K562 (cell line): ENCODE measurements around the gene LUM. TPM values are rescaled to one million over a fixed set of nuclear protein-coding genes. Genes with fewer than 3 reads are reported as not detected.

Experiments used
- ATAC-seq: fragments of 200-7000 bp; cut with Tn5 transposase; 3 replicates; pipeline ENCODE4 v1.9.1; 2020; ENCODE audit warnings: moderate library complexity
- BruUV-seq: library from RNA; stranded (reverse); fragments of 400-500 nt; replicated peaks from 2 replicates; lab custom pipeline; 2021; lab: Mats Ljungman, UMichigan
- CTCF ChIA-PET: fragments of 300-600 bp; formaldehyde crosslinking; extraction: SDS; loops from one replicate; lab custom pipeline; 2021; ENCODE audit warnings: low intra/inter-chr PET ratio; lab: Yijun Ruan, JAX
- POLR2A ChIA-PET: fragments of 300-600, 350-650 bp; sonication (Branson Sonifier 250); formaldehyde crosslinking; extraction: SDS; loops from one replicate; lab custom pipeline; 2021; ENCODE audit warnings: antibody characterized with exemption, inconsistent platforms; lab: Yijun Ruan, JAX
- DNase-seq, 4 experiments: peaks; one replicate each; pipeline versions ENCODE4 v3.0.0 to v3.0.0-alpha.2; 2011 to 2018; ENCODE audit warnings: low spot score in 3 of 4, mixed read lengths in 3 of 4; ENCODE audit errors: extremely low read depth in 1 of 4
- FAIRE-seq: peaks from 2 replicates; lab custom pipeline; 2011; peaks lifted over from hg19 to GRCh38; lab: Jason Lieb, UNC
- H2AFZ ChIP-seq: 2 replicates; pipeline ENCODE4 v1.6.0; 2011; ENCODE audit warnings: low read depth, low read length, control low read depth, inconsistent platforms
- H3K27ac ChIP-seq: fragments of 200-600 bp; 3 replicates; pipeline ENCODE4 v1.8.0; 2011; ENCODE audit warnings: low read depth, mild to moderate bottlenecking, control low read depth, inconsistent platforms, low read length, moderate library complexity, mixed read lengths; ENCODE audit errors: extremely low read depth
- H3K27me3 ChIP-seq, 2 experiments: fragments of 300-600 bp in 1 of 2; 2 replicates in 1 of 2; 3 replicates in 1 of 2; pipeline versions ENCODE4 v1.6.0 to v1.8.0; 2011; ENCODE audit warnings: inconsistent platforms in 2 of 2, low read length in 2 of 2, mild to moderate bottlenecking in 1 of 2, mixed read lengths in 1 of 2, moderate library complexity in 1 of 2; ENCODE audit not compliant: control insufficient read depth in 2 of 2, insufficient read depth in 2 of 2
- H3K36me3 ChIP-seq: fragments of 300-600 bp; 3 replicates; pipeline ENCODE4 v1.8.0; 2011; ENCODE audit warnings: mild to moderate bottlenecking, low read length, inconsistent platforms; ENCODE audit not compliant: control insufficient read depth, insufficient read depth
- H3K4me1 ChIP-seq, 2 experiments: fragments of 200-600 bp in 1 of 2; replicated peaks in 1 of 2; 2 replicates in 1 of 2; 3 replicates in 1 of 2; pipeline versions ENCODE4 v1.5.1 to v1.8.0; 2011; ENCODE audit warnings: inconsistent platforms in 2 of 2, low read length in 2 of 2, mild to moderate bottlenecking in 1 of 2, mixed read lengths in 1 of 2, moderate library complexity in 1 of 2; ENCODE audit not compliant: control insufficient read depth in 2 of 2, insufficient read depth in 2 of 2
- H3K4me2 ChIP-seq: 2 replicates; pipeline ENCODE4 v1.6.1; 2011; ENCODE audit warnings: low read length, control low read depth, inconsistent platforms, mixed read lengths; ENCODE audit not compliant: insufficient read depth
- H3K4me3 ChIP-seq: fragments of 200-600 bp; sonication (generic), shearing (Covaris generic); 2 replicates; pipeline ENCODE4 v1.5.1; 2016; ENCODE audit warnings: control low read depth, inconsistent platforms
- H3K79me2 ChIP-seq: fragments of 200-600 bp; 3 replicates; pipeline ENCODE4 v1.8.0; 2011; ENCODE audit warnings: low read length, inconsistent platforms; ENCODE audit not compliant: control insufficient read depth, insufficient read depth
- H3K9ac ChIP-seq, 2 experiments: 2 replicates each; pipeline versions ENCODE4 v1.6.0 to v1.6.1; 2011; ENCODE audit warnings: low read depth in 2 of 2, low read length in 2 of 2, control low read depth in 1 of 2, inconsistent platforms in 1 of 2, mild to moderate bottlenecking in 1 of 2, mixed read lengths in 1 of 2; ENCODE audit not compliant: insufficient read depth in 1 of 2
- H3K9me1 ChIP-seq: one replicate; pipeline ENCODE4 v1.6.0; 2011; ENCODE audit warnings: inconsistent platforms, mild to moderate bottlenecking, low read length, moderate library complexity; ENCODE audit not compliant: control insufficient read depth, insufficient read depth
- H3K9me3 ChIP-seq: replicated peaks from 2 replicates; pipeline ENCODE4 v1.5.1; 2011; ENCODE audit warnings: low read depth, low read length, inconsistent platforms; ENCODE audit not compliant: control insufficient read depth, insufficient read depth
- H4K20me1 ChIP-seq: replicated peaks from 2 replicates; pipeline ENCODE4 v1.6.1; 2011; ENCODE audit warnings: low read length, inconsistent platforms, mixed read lengths; ENCODE audit not compliant: control insufficient read depth, insufficient read depth
- CAMTA2 ChIP-seq: fragments of 250-450 bp; sonication (Bioruptor Pico); conservative IDR thresholded peaks from 2 replicates; pipeline ENCODE4 v1.5.1; 2022
- HLTF ChIP-seq: fragments of 450-650 bp; IDR thresholded peaks from 2 replicates; pipeline ENCODE4 v1.6.1; 2016
- ILK ChIP-seq: fragments of 450-650 bp; IDR thresholded peaks from 2 replicates; pipeline ENCODE4 v1.6.1; 2016; ENCODE audit warnings: missing genetic modification characterization, low read depth, mild to moderate bottlenecking, missing compliant biosample characterization, moderate library complexity, borderline replicate concordance
- JUN ChIP-seq, 2 experiments: sonication (generic) in 1 of 2; formaldehyde crosslinking in 1 of 2; IDR thresholded peaks; 2 replicates each; pipeline versions ENCODE4 v1.6.1 to v1.8.0; 2012 to 2022; ENCODE audit warnings: borderline replicate concordance in 2 of 2, mild to moderate bottlenecking in 2 of 2, improper control_type of control experiment in 1 of 2, low read depth in 1 of 2, low read length in 1 of 2, missing genetic modification reagents in 1 of 2
- KAT7 ChIP-seq: sonication (generic); formaldehyde crosslinking; IDR thresholded peaks from 2 replicates; pipeline ENCODE4 v1.8.0; 2022; ENCODE audit warnings: missing genetic modification reagents, mild to moderate bottlenecking, borderline replicate concordance
- KDM4B ChIP-seq, 2 experiments: fragments of 450-650 bp in 1 of 2; sonication (generic) in 1 of 2; IDR thresholded peaks; 2 replicates each; pipeline ENCODE4 v1.6.1; 2016 to 2017; ENCODE audit warnings: borderline replicate concordance in 2 of 2, antibody characterized with exemption in 1 of 2, low read depth in 1 of 2, mild to moderate bottlenecking in 1 of 2
- PTRF ChIP-seq: fragments of 450-650 bp; IDR thresholded peaks from 2 replicates; pipeline ENCODE4 v1.6.1; 2016; ENCODE audit warnings: mild to moderate bottlenecking, missing genetic modification characterization, missing compliant biosample characterization
- RBFOX2 ChIP-seq: fragments of 200-400 bp; formaldehyde crosslinking; IDR thresholded peaks from 2 replicates; pipeline ENCODE4 v1.6.1; 2017; ENCODE audit warnings: low read depth, mild to moderate bottlenecking, low read length, moderate library complexity
- RCOR1 ChIP-seq, 2 experiments: IDR thresholded peaks; 2 replicates each; pipeline ENCODE4 v1.6.1; 2012; ENCODE audit warnings: low read depth in 2 of 2, low read length in 2 of 2, borderline replicate concordance in 1 of 2, improper control_type of control experiment in 1 of 2
- SNIP1 ChIP-seq: fragments of 450-650 bp; IDR thresholded peaks from 2 replicates; pipeline ENCODE4 v1.7.1; 2017; ENCODE audit warnings: low read depth, mild to moderate bottlenecking
- SOX6 ChIP-seq: fragments of 450-650 bp; IDR thresholded peaks from 2 replicates; pipeline ENCODE4 v1.6.1; 2014; ENCODE audit warnings: mild to moderate bottlenecking
- TEAD2 ChIP-seq: fragments of 450-650 bp; IDR thresholded peaks from 2 replicates; pipeline ENCODE4 v1.6.1; 2016; ENCODE audit warnings: missing genetic modification characterization, control low read depth, missing compliant biosample characterization
- U2AF1 ChIP-seq: fragments of 200-400 bp; formaldehyde crosslinking; optimal IDR thresholded peaks from 2 replicates; pipeline ENCODE3; 2017; ENCODE audit warnings: mild to moderate bottlenecking, low read depth, low read length, moderate library complexity
- ZNF140 ChIP-seq: fragments of 250-450 bp; sonication (Bioruptor Pico); IDR thresholded peaks from 2 replicates; pipeline ENCODE4 v1.8.0; 2021; ENCODE audit warnings: moderate library complexity, mild to moderate bottlenecking, inconsistent platforms
- ZNF561 ChIP-seq: fragments of 450-650 bp; formaldehyde crosslinking; conservative IDR thresholded peaks from 2 replicates; pipeline ENCODE4 v1.4.0; 2020; ENCODE audit warnings: mild to moderate bottlenecking, moderate library complexity
- WGBS: fragments of 100-300 bp; shearing (Covaris generic); methylation state at CpG from one replicate; pipeline ENCODE4 v1.1.6; 2016; ENCODE audit warnings: low coverage, mixed read lengths; ENCODE audit not compliant: insufficient coverage; ENCODE audit errors: missing lambda C conversion rate; 5-methylcytosine and 5-hydroxymethylcytosine counted together
- in situ Hi-C: fragments of 300-500 bp; cut with MboI; formaldehyde crosslinking; loops from 4 replicates; pipeline ENCODE4 v1.15.0; 2018; ENCODE audit warnings: inconsistent platforms, mixed read lengths
- intact Hi-C: fragments of 100-400 bp; cut with micrococcal nuclease; formaldehyde crosslinking; loops from 2 replicates; pipeline ENCODE4 v1.14.2; 2022
- polyA plus RNA-seq, 8 experiments: library from polyadenylated mRNA; depleted of rRNA in 4 of 8; stranded (reverse) in 5 of 8; unstranded in 3 of 8; fragments of >200 nt; fragmentation: Nextera tagmentation in 2 of 8; fragmentation: Illumina TruSeq in 1 of 8; extraction: Ambion mirVana in 2 of 8; extraction: Trizol in 1 of 8; gene quantifications; 2 replicates each; pipeline versions ENCODE4 v1.2.1 to v1.2.3, GENCODE V29; 2011 to 2014; ENCODE audit warnings: inconsistent platforms in 1 of 8, missing spikeins in 1 of 8
- total RNA-seq, 7 experiments: library from RNA; depleted of rRNA in 6 of 7; stranded (reverse); fragments of >200 nt in 6 of 7; fragmentation: Illumina TruSeq in 2 of 7; extraction: Trizol in 2 of 7; gene quantifications; 2 replicates each; pipeline versions ENCODE4 v1.2.1 to v1.2.3, GENCODE V29; 2011 to 2021; ENCODE audit warnings: low replicate concordance in 1 of 7
- TF ChIP-seq, protein P1 (sequence below): fragments of 450-650 bp; formaldehyde crosslinking; IDR thresholded peaks from 2 replicates; pipeline ENCODE4 v1.4.0; 2022; ENCODE audit warnings: mild to moderate bottlenecking, moderate library complexity
- TF ChIP-seq, protein P2 (sequence below), 2 experiments: fragments of 450-650 bp; conservative IDR thresholded peaks; 2 replicates each; pipeline ENCODE4 v1.6.1; 2017; ENCODE audit warnings: mild to moderate bottlenecking in 2 of 2, moderate library complexity in 2 of 2
- TF ChIP-seq, protein P3 (sequence below): sonication (generic); formaldehyde crosslinking; IDR thresholded peaks from 2 replicates; pipeline ENCODE4 v1.8.0; 2022; ENCODE audit warnings: missing genetic modification reagents, mild to moderate bottlenecking, borderline replicate concordance

The LUM gene
- total and polyA plus RNA-seq, 9 of the 15 experiments (the other 6 are each of a cell fraction or from before 2014, with no cell fraction given) = 0.40 TPM; not detected in 8

DNA sequence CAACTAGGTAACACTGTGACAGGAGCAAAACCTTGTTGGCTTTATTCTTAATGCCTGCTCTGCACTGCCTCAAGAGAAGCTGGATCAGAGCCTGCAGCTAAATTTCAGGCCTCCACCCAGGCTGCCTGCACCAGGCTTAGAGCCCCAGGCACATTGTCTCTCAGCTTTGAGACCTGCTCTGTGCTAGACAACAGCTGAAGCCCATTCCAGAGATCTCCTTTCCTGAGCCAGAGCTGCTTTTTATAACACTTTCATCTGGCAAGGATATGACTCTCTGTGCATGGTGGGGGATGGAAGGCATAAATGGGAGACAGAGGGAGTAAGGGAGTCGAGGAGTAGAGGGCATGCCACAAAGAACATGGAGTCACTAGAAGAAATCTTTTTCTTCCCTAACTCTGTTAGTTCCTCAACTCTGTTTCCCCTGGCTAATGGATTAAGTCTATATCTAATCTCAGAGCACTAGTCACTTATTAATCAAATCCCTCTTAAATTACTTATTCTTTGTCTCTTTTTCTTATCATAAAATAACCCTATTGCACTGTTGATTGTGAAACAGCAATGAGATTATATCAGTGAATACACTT lies 27.1 kb upstream of the LUM start:
- DNase-seq (no peak), ATAC-seq (no peak), FAIRE-seq (no peak)
- H3K4me2 ChIP-seq = no peak overlapping the region
- POLR2A ChIA-PET = no interaction called here
- TF ChIP-seq, protein P1, sequence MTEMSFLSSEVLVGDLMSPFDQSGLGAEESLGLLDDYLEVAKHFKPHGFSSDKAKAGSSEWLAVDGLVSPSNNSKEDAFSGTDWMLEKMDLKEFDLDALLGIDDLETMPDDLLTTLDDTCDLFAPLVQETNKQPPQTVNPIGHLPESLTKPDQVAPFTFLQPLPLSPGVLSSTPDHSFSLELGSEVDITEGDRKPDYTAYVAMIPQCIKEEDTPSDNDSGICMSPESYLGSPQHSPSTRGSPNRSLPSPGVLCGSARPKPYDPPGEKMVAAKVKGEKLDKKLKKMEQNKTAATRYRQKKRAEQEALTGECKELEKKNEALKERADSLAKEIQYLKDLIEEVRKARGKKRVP (CRISPR knock-in tag) = no peak
- TF ChIP-seq ILK (tag) (no peak), RBFOX2 (no peak), CAMTA2 (no peak), SNIP1 (no peak), PTRF (tag) (no peak), KAT7 (CRISPR knock-in tag) (no peak), KDM4B (IDR thresholded peaks at IDR 0.05; ENCODE audit: borderline replicate concordance in 2 of 2, low read depth in 1 of 2) (no peak), ZNF140 (CRISPR knock-in tag) (no peak), HLTF (no peak), SOX6 (no peak), RCOR1 (IDR thresholded peaks at IDR 0.05; ENCODE audit: borderline replicate concordance in 1 of 2, low read depth in 2 of 2, low read length in 2 of 2) (no peak), ZNF561 (no peak), TEAD2 (tag) (no peak), JUN (IDR thresholded peaks at IDR 0.05; ENCODE audit: borderline replicate concordance, low read depth, low read length) (no peak), JUN (CRISPR knock-in tag; IDR thresholded peaks at IDR 0.05; ENCODE audit: borderline replicate concordance) (no peak), U2AF1 (no peak)
- TF ChIP-seq, protein P2, sequence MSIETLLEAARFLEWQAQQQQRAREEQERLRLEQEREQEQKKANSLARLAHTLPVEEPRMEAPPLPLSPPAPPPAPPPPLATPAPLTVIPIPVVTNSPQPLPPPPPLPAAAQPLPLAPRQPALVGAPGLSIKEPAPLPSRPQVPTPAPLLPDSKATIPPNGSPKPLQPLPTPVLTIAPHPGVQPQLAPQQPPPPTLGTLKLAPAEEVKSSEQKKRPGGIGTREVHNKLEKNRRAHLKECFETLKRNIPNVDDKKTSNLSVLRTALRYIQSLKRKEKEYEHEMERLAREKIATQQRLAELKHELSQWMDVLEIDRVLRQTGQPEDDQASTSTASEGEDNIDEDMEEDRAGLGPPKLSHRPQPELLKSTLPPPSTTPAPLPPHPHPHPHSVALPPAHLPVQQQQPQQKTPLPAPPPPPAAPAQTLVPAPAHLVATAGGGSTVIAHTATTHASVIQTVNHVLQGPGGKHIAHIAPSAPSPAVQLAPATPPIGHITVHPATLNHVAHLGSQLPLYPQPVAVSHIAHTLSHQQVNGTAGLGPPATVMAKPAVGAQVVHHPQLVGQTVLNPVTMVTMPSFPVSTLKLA (conservative IDR thresholded peaks at IDR 0.05) = no peak
- TF ChIP-seq, protein P3, sequence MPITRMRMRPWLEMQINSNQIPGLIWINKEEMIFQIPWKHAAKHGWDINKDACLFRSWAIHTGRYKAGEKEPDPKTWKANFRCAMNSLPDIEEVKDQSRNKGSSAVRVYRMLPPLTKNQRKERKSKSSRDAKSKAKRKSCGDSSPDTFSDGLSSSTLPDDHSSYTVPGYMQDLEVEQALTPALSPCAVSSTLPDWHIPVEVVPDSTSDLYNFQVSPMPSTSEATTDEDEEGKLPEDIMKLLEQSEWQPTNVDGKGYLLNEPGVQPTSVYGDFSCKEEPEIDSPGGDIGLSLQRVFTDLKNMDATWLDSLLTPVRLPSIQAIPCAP = no peak
- intact Hi-C loops (no loop called here), in situ Hi-C loops (no loop called here)
- H3K36me3 ChIP-seq = no peaks in the 10 kb centered on the region
- H3K9me3 ChIP-seq = no peaks in the 10 kb centered on the region
- H3K9me1 ChIP-seq = no peaks in the 10 kb centered on the region
- no peak overlapping the region for H2AFZ ChIP-seq
- H3K27ac ChIP-seq = no peak overlapping the region
- no peak overlapping the region for H3K9ac ChIP-seq
- H3K4me1 ChIP-seq = no peaks in the 10 kb centered on the region
- no peaks in the 10 kb centered on the region for H3K79me2 ChIP-seq
- H4K20me1 ChIP-seq = no peaks in the 10 kb centered on the region
- H3K27me3 ChIP-seq = no peaks in the 10 kb centered on the region
- H3K4me3 ChIP-seq = no peak overlapping the region
- CTCF ChIA-PET = no interaction called here
- BruUV-seq = no TSS peak
- 0% methylated on average over 1 of the region's 1 CpG for WGBS
